GM12892 (cell line): Measurements from ENCODE around the gene BIN1.

Experiments
- DNase-seq: peaks from one replicate; pipeline ENCODE4 v3.0.0; 2011; ENCODE audit not compliant: insufficient read length
- FAIRE-seq: peaks from 2 replicates; lab custom pipeline; 2011; peaks lifted over from hg19 to GRCh38; lab: Jason Lieb, UNC
- POLR2A ChIP-seq: IDR thresholded peaks from 2 replicates; pipeline ENCODE4 v1.6.1; 2011; ENCODE audit warnings: low read depth, low read length, control low read depth
- POLR2AphosphoS5 ChIP-seq: IDR thresholded peaks from 2 replicates; pipeline ENCODE4 v1.6.1; 2011; ENCODE audit warnings: low read depth, low read length, control low read depth
- TAF1 ChIP-seq: IDR thresholded peaks from 2 replicates; pipeline ENCODE4 v1.6.1; 2011; ENCODE audit warnings: low read depth, mild to moderate bottlenecking, control low read depth, low read length, borderline replicate concordance

The BIN1 gene

GRCh38 chr2:127108090-127108523, 1.2 kb upstream of the BIN1 start:
- FAIRE-seq (no peak), DNase-seq (no peak)
- no peak for TF ChIP-seq POLR2A
- TF ChIP-seq TAF1: no peak
- TF ChIP-seq POLR2AphosphoS5: no peak

GRCh38 chr2:127107622-127107999, 657 bp upstream of the BIN1 start:
- no peak for TF ChIP-seq POLR2A
- TF ChIP-seq TAF1: no peak
- no peak for TF ChIP-seq POLR2AphosphoS5
- DNase-seq: no peak
- no peak for FAIRE-seq

- FAIRE-seq (no peak), DNase-seq (peak; percentile 42)
- no peak for TF ChIP-seq POLR2AphosphoS5
- no peak for TF ChIP-seq POLR2A
- no peak for TF ChIP-seq TAF1
These were observed 430 bp downstream of the BIN1 start for GRCh38 chr2:127106457-127106990.

- TF ChIP-seq POLR2A (no peak), POLR2AphosphoS5 (no peak), TAF1 (no peak)
- DNase-seq: no peak
- FAIRE-seq: no peak
These were observed 1.1 kb downstream of the BIN1 start for GRCh38 chr2:127105656-127106456.

GRCh38 chr2:127104881-127105655, 1.9 kb downstream of the BIN1 start:
- no peak for DNase-seq
- no peak for TF ChIP-seq POLR2A
- TF ChIP-seq TAF1: no peak
- no peak for TF ChIP-seq POLR2AphosphoS5
- no peak for FAIRE-seq

- FAIRE-seq (no peak), DNase-seq (no peak)
- no peak for TF ChIP-seq POLR2A
- TF ChIP-seq TAF1: no peak
- no peak for TF ChIP-seq POLR2AphosphoS5
These were observed 2.7 kb downstream of the BIN1 start for GRCh38 chr2:127104166-127104660.

- no peak for DNase-seq
- no peak for TF ChIP-seq POLR2AphosphoS5
- TF ChIP-seq TAF1: no peak
- no peak for TF ChIP-seq POLR2A
- FAIRE-seq: no peak
These were observed 3.5 kb downstream of the BIN1 start for GRCh38 chr2:127103243-127104165.

GRCh38 chr2:127102521-127103242, 4.3 kb downstream of the BIN1 start:
- FAIRE-seq: no peak
- no peak for TF ChIP-seq POLR2AphosphoS5
- no peak for DNase-seq

GRCh38 chr2:127101756-127102477, 5.0 kb downstream of the BIN1 start:
- FAIRE-seq: no peak
- no peak for TF ChIP-seq POLR2A
- no peak for TF ChIP-seq TAF1
- no peak for TF ChIP-seq POLR2AphosphoS5

More at GRCh38 chr2:127101756-127102477, 5.0 kb downstream of the BIN1 start:
- DNase-seq: no peak
